ENCODE data around the gene TPI1. TPM values are rescaled to one million over a fixed set of nuclear protein-coding genes. Genes with fewer than 3 reads are reported as not detected.
A peak's percentile ranks its signal among the peaks of the same experiment; 100 is the strongest.

Gene TPI1
- total RNA-seq, 2 experiments from 2014 or later = 608 to 801 TPM

- no peak for TF ChIP-seq EZH2phosphoT487 (IDR thresholded peaks at IDR 0.05; ENCODE audit: borderline replicate concordance, low read depth, low read length)
- TF ChIP-seq CTCF (conservative IDR thresholded peaks at IDR 0.05; ENCODE audit: low read length) = no peak
- ChIA-PET POLR2A (interaction anchor here (0.9 to 6.0 kb wide), 15 partner anchors 7 to 257 kb away, joined by 4 to 101 read pairs (median 5); partner anchors contain the start of genes C12orf57, COPS7A, GNB3 and MLF2), CTCF (ENCODE audit: unreplicated experiment) (interaction anchor here (0.5 to 2.9 kb wide), 6 partner anchors 9 to 87 kb away, joined by 3 to 14 read pairs (median 5); partner anchors contain the start of genes GNB3, GPR162 and SPSB2)
- H4K20me1 ChIP-seq (ENCODE audit: insufficient read depth, low read length) = peaks cover 6% of the 10 kb centered on the region
- BruUV-seq (replicated peaks) = TSS peak; percentile 83
- H3K36me3 ChIP-seq (ENCODE audit: insufficient read depth, low read length) = peaks cover 67% of the 10 kb centered on the region
- peaks cover 35% of the 10 kb centered on the region for H3K4me1 ChIP-seq (ENCODE audit: insufficient read depth, low read length, poor library complexity, severe bottlenecking)
- intact Hi-C loops (cut with micrococcal nuclease; ENCODE audit: unreplicated experiment) = loop anchor here (1.0 to 5.0 kb wide), 2 partner anchors 41 to 122 kb away; partner anchors contain the start of genes EMG1 and PHB2
- peak overlapping the region; percentile 73 for H3K4me2 ChIP-seq (ENCODE audit: low read length)
- peak overlapping the region; percentile 37; the same call in 1 of the 2 replicates for H2AFZ ChIP-seq (ENCODE audit: low read length)
- peaks cover 47% of the 10 kb centered on the region for H3K79me2 ChIP-seq (ENCODE audit: insufficient read depth, low read depth, low read length)
- peak overlapping the region; percentile 93 for H3K4me3 ChIP-seq (ENCODE audit: low read depth, low read length, poor library complexity, severe bottlenecking)
- DNase-seq (ENCODE audit: low spot score) = peak; percentile 31
- no peaks in the 10 kb centered on the region for H3K9me3 ChIP-seq (ENCODE audit: low read length)
- H3K9me2 ChIP-seq (ENCODE audit: insufficient read depth, low read length) = no peaks in the 10 kb centered on the region
- H3K27ac ChIP-seq (ENCODE audit: low read depth, low read length, poor library complexity, severe bottlenecking) = peak overlapping the region; percentile 86
These were observed 16.6 kb upstream of the TPI1 start for GRCh38 chr12:6850796-6851152.

GRCh38 chr12:6851153-6851920 lies 16.0 kb upstream of the TPI1 start, which contains the start of gene CDCA3:
Gene CDCA3 (minus strand): TSS chr12:6851286. CDS start chr12:6850952, 334 bp downstream.
- Histone ChIP-seq H4K20me1 (ENCODE audit: insufficient read depth, low read length) (peaks cover 6% of the 10 kb centered on the region), H3K27ac (ENCODE audit: low read depth, low read length, poor library complexity, severe bottlenecking) (peak within 1 kb of the TSS; percentile 86), H3K4me3 (ENCODE audit: low read depth, low read length, poor library complexity, severe bottlenecking) (peak within 1 kb of the TSS; percentile 93), H3K9me3 (ENCODE audit: low read length) (no peaks in the 10 kb centered on the region), H3K79me2 (ENCODE audit: insufficient read depth, low read depth, low read length) (peaks cover 47% of the 10 kb centered on the region), H3K9me2 (ENCODE audit: insufficient read depth, low read length) (no peaks in the 10 kb centered on the region), H2AFZ (ENCODE audit: low read length) (peak within 1 kb of the TSS; percentile 38; the same call in 1 of the 2 replicates), H3K36me3 (ENCODE audit: insufficient read depth, low read length) (peaks cover 67% of the 10 kb centered on the region), H3K4me1 (ENCODE audit: insufficient read depth, low read length, poor library complexity, severe bottlenecking) (peaks cover 35% of the 10 kb centered on the region), H3K4me2 (ENCODE audit: low read length) (peak within 1 kb of the TSS; percentile 73)
- peak; percentile 99 for DNase-seq (ENCODE audit: low spot score)
- CTCF ChIA-PET (ENCODE audit: unreplicated experiment) = interaction anchor here (0.5 to 2.9 kb wide), 9 partner anchors 9 to 1231 kb away, joined by 3 to 14 read pairs (median 5); partner anchors contain the start of genes GNB3, GPR162, MLF2 and NECAP1
- BruUV-seq (replicated peaks) = no TSS peak
- intact Hi-C loops (cut with micrococcal nuclease; ENCODE audit: unreplicated experiment) = loop anchor here (1.0 to 5.0 kb wide), 2 partner anchors 40 to 121 kb away; partner anchors contain the start of genes EMG1 and PHB2
- TF ChIP-seq CTCF (conservative IDR thresholded peaks at IDR 0.05; ENCODE audit: low read length) (no peak), EZH2phosphoT487 (IDR thresholded peaks at IDR 0.05; ENCODE audit: borderline replicate concordance, low read depth, low read length) (no peak)
- POLR2A ChIA-PET = interaction anchor here (0.5 to 6.0 kb wide), 33 partner anchors 8 to 1379 kb away, joined by 3 to 101 read pairs (median 4); partner anchors contain the start of genes C12orf57, COPS7A, ENO2 and GNB3
